ENCODE results near the gene GMPPA.

The GMPPA gene

GRCh38 chr2:219498280-219499057 is at the start of gene GMPPA:
GMPPA (plus strand) TSS chr2:219498891; CDS start chr2:219499976, 1,085 bp downstream.
- Histone ChIP-seq H3K9me3 (ENCODE audit: control insufficient read depth, low read length) (no peaks in the 10 kb centered on the region), H3K4me1 (peaks cover 13% of the 10 kb centered on the region), H3K36me3 (ENCODE audit: control insufficient read depth, insufficient read depth, low read length) (no peaks in the 10 kb centered on the region), H3K27me3 (ENCODE audit: control insufficient read depth, insufficient read depth, low read length) (no peaks in the 10 kb centered on the region), H3K4me2 (ENCODE audit: low read length) (peak within 1 kb of the TSS; percentile 88), H3K79me2 (no peaks in the 10 kb centered on the region), H3K27ac (peak within 1 kb of the TSS; percentile 68), H3K4me3 (ENCODE audit: low read depth, low read length) (peak within 1 kb of the TSS; percentile 82), H2AFZ (peak within 1 kb of the TSS; percentile 70), H3K9ac (no peak within 1 kb of the TSS)
- TF ChIP-seq, protein P1, sequence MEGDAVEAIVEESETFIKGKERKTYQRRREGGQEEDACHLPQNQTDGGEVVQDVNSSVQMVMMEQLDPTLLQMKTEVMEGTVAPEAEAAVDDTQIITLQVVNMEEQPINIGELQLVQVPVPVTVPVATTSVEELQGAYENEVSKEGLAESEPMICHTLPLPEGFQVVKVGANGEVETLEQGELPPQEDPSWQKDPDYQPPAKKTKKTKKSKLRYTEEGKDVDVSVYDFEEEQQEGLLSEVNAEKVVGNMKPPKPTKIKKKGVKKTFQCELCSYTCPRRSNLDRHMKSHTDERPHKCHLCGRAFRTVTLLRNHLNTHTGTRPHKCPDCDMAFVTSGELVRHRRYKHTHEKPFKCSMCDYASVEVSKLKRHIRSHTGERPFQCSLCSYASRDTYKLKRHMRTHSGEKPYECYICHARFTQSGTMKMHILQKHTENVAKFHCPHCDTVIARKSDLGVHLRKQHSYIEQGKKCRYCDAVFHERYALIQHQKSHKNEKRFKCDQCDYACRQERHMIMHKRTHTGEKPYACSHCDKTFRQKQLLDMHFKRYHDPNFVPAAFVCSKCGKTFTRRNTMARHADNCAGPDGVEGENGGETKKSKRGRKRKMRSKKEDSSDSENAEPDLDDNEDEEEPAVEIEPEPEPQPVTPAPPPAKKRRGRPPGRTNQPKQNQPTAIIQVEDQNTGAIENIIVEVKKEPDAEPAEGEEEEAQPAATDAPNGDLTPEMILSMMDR (IDR thresholded peaks at IDR 0.05): no peak

GRCh38 chr2:219449609-219450008 is 49.1 kb upstream of the GMPPA start:
- H3K9me3 ChIP-seq (ENCODE audit: control insufficient read depth, low read length): no peaks in the 10 kb centered on the region
- TF ChIP-seq, protein P1 (IDR thresholded peaks at IDR 0.05): no peak
- no peaks in the 10 kb centered on the region for H3K79me2 ChIP-seq
- H3K4me2 ChIP-seq (ENCODE audit: low read length): no peak overlapping the region
- H2AFZ ChIP-seq: no peak overlapping the region
- H3K9ac ChIP-seq: no peak overlapping the region
- no peaks in the 10 kb centered on the region for H3K27me3 ChIP-seq (ENCODE audit: control insufficient read depth, insufficient read depth, low read length)
- no peak overlapping the region for H3K27ac ChIP-seq
- H3K4me1 ChIP-seq: peaks cover 16% of the 10 kb centered on the region
- no peak overlapping the region for H3K4me3 ChIP-seq (ENCODE audit: low read depth, low read length)
- no peaks in the 10 kb centered on the region for H3K36me3 ChIP-seq (ENCODE audit: control insufficient read depth, insufficient read depth, low read length)

GRCh38 chr2:219451661-219452360 is 46.9 kb upstream of the GMPPA start:
- Histone ChIP-seq H3K36me3 (ENCODE audit: control insufficient read depth, insufficient read depth, low read length) (no peaks in the 10 kb centered on the region), H3K27me3 (ENCODE audit: control insufficient read depth, insufficient read depth, low read length) (no peaks in the 10 kb centered on the region), H3K9ac (no peak overlapping the region), H3K27ac (no peak overlapping the region), H3K4me1 (peaks cover 7% of the 10 kb centered on the region), H3K9me3 (ENCODE audit: control insufficient read depth, low read length) (no peaks in the 10 kb centered on the region), H3K4me3 (ENCODE audit: low read depth, low read length) (no peak overlapping the region), H3K4me2 (ENCODE audit: low read length) (no peak overlapping the region), H3K79me2 (no peaks in the 10 kb centered on the region), H2AFZ (no peak overlapping the region)
- TF ChIP-seq, protein P1 (IDR thresholded peaks at IDR 0.05): no peak

DNA sequence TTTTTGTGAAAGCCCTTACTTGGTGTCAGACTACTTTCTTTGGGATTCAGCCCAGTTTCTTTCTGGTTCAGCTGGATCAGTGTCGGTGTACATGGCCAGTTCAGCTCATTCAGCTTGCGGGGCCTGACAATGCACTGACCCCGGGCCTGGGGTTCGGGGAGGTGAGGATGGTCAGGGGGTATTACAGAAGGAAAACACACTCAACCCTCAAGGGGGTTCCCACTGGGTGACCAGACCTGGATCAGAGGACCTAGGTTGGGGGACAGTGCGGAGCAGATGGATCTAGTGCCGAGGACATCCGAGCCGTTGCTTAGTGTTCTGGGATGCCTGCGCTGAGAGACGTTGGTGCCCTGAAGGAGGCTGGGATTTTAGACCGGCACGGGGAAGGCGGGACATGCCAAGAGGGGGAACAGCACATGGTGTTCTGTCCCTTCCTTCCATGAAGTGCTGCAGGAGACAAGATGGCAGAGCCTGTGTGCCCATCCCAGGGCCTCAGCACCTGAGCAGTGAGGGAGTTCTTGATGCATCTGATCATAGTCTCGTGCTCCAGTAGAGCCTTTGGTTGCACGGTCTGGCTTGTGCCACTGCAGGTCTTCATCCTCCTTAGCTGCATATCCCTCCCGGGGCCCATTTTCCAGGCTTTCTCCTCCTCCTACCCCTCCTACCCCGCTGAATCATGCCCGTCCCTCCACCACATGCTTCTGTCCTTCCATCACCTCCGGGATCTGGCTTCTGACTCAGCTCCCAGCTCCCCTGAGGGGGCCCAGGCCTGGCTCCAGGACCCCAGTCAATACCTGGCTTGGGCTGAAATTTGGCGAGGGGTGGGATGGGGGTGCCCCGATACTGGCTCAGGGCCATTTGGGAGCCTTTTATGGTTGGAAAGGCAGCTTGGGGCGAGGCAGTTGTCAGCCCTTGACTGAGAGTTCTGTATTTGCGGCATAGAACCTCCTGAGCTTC is 46.1 kb upstream of the GMPPA start:
- Histone ChIP-seq H2AFZ (no peak overlapping the region), H3K9ac (no peak overlapping the region), H3K4me2 (ENCODE audit: low read length) (no peak overlapping the region), H3K27ac (no peak overlapping the region), H3K27me3 (ENCODE audit: control insufficient read depth, insufficient read depth, low read length) (no peaks in the 10 kb centered on the region), H3K36me3 (ENCODE audit: control insufficient read depth, insufficient read depth, low read length) (no peaks in the 10 kb centered on the region), H3K9me3 (ENCODE audit: control insufficient read depth, low read length) (no peaks in the 10 kb centered on the region), H3K4me1 (peaks cover 7% of the 10 kb centered on the region), H3K79me2 (no peaks in the 10 kb centered on the region), H3K4me3 (ENCODE audit: low read depth, low read length) (no peak overlapping the region)
- TF ChIP-seq, protein P1 (IDR thresholded peaks at IDR 0.05): no peak
